Panc1 (cell line): Measurements from ENCODE around the gene ETHE1. TPM values are rescaled to one million over a fixed set of nuclear protein-coding genes. Genes with fewer than 3 reads are reported as not detected.

Experiments
- ATAC-seq: fragments of 200-7000 bp; cut with Tn5 transposase; 2 replicates; pipeline ENCODE4 v1.9.1; 2020; ENCODE audit warnings: mild to moderate bottlenecking, moderate library complexity
- BruUV-seq: library from RNA; stranded (reverse); fragments of 400-500 nt; replicated peaks from 2 replicates; lab custom pipeline; 2021; lab: Mats Ljungman, UMichigan
- CTCF ChIA-PET: fragments of 300-600 bp; sonication (Branson Sonifier 250); formaldehyde crosslinking; loops from one replicate; lab custom pipeline; 2022; ENCODE audit warnings: antibody characterized with exemption; lab: Charles Lee
- POLR2A ChIA-PET: fragments of 300-600 bp; sonication (Branson Sonifier 250); formaldehyde crosslinking; loops from one replicate; lab custom pipeline; 2022; ENCODE audit warnings: antibody characterized with exemption; lab: Charles Lee
- DNase-seq: peaks from one replicate; pipeline ENCODE4 v3.0.0-alpha.2; 2010; ENCODE audit warnings: low read depth, low spot score
- H3K27ac ChIP-seq: 2 replicates; pipeline ENCODE4 v1.5.1; 2011; ENCODE audit warnings: mild to moderate bottlenecking, low read length, inconsistent platforms
- H3K27me3 ChIP-seq: fragments of 200-500 bp; sonication (Bioruptor generic); 2 replicates; pipeline ENCODE4 v1.6.0; 2014; ENCODE audit warnings: low read length, inconsistent platforms; ENCODE audit not compliant: control insufficient read depth, insufficient read depth
- H3K36me3 ChIP-seq: fragments of 200-500 bp; sonication (Bioruptor generic); 2 replicates; pipeline ENCODE4 v1.5.1; 2014; ENCODE audit warnings: inconsistent platforms, mild to moderate bottlenecking, low read length, moderate library complexity; ENCODE audit not compliant: control insufficient read depth, insufficient read depth
- H3K4me1 ChIP-seq: 2 replicates; pipeline ENCODE4 v1.5.1; 2011; ENCODE audit warnings: inconsistent platforms, mild to moderate bottlenecking, low read length, moderate library complexity; ENCODE audit not compliant: control insufficient read depth, insufficient read depth
- H3K4me3 ChIP-seq, 2 experiments: 2 replicates each; pipeline ENCODE4 v1.5.1; 2011 to 2012; ENCODE audit warnings: low read depth in 2 of 2, low read length in 2 of 2, mild to moderate bottlenecking in 2 of 2, inconsistent platforms in 1 of 2, moderate library complexity in 1 of 2
- H3K9me3 ChIP-seq: fragments of 200-500 bp; sonication (Bioruptor generic); 2 replicates; pipeline ENCODE4 v1.5.1; 2014; ENCODE audit warnings: low read depth, mild to moderate bottlenecking, inconsistent platforms, low read length, moderate library complexity; ENCODE audit not compliant: control insufficient read depth, insufficient read depth
- POLR2AphosphoS5 ChIP-seq: IDR thresholded peaks from 2 replicates; pipeline ENCODE4 v1.6.1; 2012; ENCODE audit warnings: mild to moderate bottlenecking, low read depth, low read length, moderate library complexity
- SIN3A ChIP-seq: IDR thresholded peaks from 2 replicates; pipeline ENCODE4 v1.6.1; 2012; ENCODE audit warnings: low read depth, mild to moderate bottlenecking, low read length, moderate library complexity, borderline replicate concordance; ENCODE audit not compliant: insufficient read depth
- TCF7L2 ChIP-seq: IDR thresholded peaks from 2 replicates; pipeline ENCODE4 v1.6.1; 2011; ENCODE audit warnings: mild to moderate bottlenecking, low read depth, low read length, inconsistent platforms
- in situ Hi-C: cut with HindIII; loops from 2 replicates; pipeline ENCODE4 v1.10.0; 2016; ENCODE audit warnings: low sequenced_read_pairs, low pct_unique_long_range_greater_than_20kb
- intact Hi-C: fragments of 100-400 bp; cut with micrococcal nuclease; formaldehyde crosslinking; loops from one replicate; pipeline ENCODE4 v1.10.0; 2022; ENCODE audit not compliant: unreplicated experiment
- total RNA-seq: library from RNA; stranded (reverse); gene quantifications from one replicate; pipeline ENCODE4 v1.2.1, GENCODE V29; 2021; ENCODE audit not compliant: unreplicated experiment
- TF ChIP-seq, protein P1 (sequence below): fragments of 450-650 bp; IDR thresholded peaks from 2 replicates; pipeline ENCODE4 v1.5.1; 2017; ENCODE audit warnings: mild to moderate bottlenecking
- TF ChIP-seq, protein P2 (sequence below), 2 experiments: IDR thresholded peaks; 2 replicates each; pipeline ENCODE4 v1.6.1; 2011 to 2012; ENCODE audit warnings: low read depth in 2 of 2, control low read depth in 1 of 2, low read length in 1 of 2, mild to moderate bottlenecking in 1 of 2, moderate library complexity in 1 of 2; ENCODE audit not compliant: insufficient read depth in 1 of 2

ETHE1 gene
- total RNA-seq, 1 experiment from 2014 or later: 15.6 TPM

DNA sequence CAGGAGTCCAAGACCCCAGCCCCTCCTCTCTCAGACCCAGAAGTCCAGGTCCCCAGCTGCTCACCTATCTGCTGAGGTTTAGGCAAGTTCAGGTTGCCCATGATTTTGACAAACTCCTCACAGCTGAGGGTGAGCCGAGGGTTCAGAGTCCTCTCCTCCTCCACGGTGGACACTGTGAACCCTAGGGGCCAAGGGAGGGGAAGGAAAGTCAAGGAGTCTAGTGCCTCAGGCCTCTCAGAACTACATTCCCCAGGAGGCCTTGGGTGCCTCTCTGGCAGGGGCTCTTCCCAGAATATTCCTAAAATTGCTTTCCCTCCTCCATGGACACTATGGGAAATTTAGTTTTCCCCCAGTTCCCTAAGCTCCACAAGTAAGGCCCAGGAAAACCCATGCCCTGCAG lies 19.1 kb downstream of the ETHE1 start:
- Histone ChIP-seq H3K36me3 (no peaks in the 10 kb centered on the region), H3K4me3 (no peak overlapping the region), H3K27me3 (no peaks in the 10 kb centered on the region), H3K4me1 (no peaks in the 10 kb centered on the region), H3K9me3 (no peaks in the 10 kb centered on the region), H3K27ac (no peak overlapping the region)
- in situ Hi-C loops (no loop called here), intact Hi-C loops (no loop called here)
- POLR2A ChIA-PET: no interaction called here
- CTCF ChIA-PET: no interaction called here
- DNase-seq (no peak), ATAC-seq (no peak)
- TF ChIP-seq, protein P1, sequence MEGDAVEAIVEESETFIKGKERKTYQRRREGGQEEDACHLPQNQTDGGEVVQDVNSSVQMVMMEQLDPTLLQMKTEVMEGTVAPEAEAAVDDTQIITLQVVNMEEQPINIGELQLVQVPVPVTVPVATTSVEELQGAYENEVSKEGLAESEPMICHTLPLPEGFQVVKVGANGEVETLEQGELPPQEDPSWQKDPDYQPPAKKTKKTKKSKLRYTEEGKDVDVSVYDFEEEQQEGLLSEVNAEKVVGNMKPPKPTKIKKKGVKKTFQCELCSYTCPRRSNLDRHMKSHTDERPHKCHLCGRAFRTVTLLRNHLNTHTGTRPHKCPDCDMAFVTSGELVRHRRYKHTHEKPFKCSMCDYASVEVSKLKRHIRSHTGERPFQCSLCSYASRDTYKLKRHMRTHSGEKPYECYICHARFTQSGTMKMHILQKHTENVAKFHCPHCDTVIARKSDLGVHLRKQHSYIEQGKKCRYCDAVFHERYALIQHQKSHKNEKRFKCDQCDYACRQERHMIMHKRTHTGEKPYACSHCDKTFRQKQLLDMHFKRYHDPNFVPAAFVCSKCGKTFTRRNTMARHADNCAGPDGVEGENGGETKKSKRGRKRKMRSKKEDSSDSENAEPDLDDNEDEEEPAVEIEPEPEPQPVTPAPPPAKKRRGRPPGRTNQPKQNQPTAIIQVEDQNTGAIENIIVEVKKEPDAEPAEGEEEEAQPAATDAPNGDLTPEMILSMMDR: no peak
- TF ChIP-seq, protein P2, sequence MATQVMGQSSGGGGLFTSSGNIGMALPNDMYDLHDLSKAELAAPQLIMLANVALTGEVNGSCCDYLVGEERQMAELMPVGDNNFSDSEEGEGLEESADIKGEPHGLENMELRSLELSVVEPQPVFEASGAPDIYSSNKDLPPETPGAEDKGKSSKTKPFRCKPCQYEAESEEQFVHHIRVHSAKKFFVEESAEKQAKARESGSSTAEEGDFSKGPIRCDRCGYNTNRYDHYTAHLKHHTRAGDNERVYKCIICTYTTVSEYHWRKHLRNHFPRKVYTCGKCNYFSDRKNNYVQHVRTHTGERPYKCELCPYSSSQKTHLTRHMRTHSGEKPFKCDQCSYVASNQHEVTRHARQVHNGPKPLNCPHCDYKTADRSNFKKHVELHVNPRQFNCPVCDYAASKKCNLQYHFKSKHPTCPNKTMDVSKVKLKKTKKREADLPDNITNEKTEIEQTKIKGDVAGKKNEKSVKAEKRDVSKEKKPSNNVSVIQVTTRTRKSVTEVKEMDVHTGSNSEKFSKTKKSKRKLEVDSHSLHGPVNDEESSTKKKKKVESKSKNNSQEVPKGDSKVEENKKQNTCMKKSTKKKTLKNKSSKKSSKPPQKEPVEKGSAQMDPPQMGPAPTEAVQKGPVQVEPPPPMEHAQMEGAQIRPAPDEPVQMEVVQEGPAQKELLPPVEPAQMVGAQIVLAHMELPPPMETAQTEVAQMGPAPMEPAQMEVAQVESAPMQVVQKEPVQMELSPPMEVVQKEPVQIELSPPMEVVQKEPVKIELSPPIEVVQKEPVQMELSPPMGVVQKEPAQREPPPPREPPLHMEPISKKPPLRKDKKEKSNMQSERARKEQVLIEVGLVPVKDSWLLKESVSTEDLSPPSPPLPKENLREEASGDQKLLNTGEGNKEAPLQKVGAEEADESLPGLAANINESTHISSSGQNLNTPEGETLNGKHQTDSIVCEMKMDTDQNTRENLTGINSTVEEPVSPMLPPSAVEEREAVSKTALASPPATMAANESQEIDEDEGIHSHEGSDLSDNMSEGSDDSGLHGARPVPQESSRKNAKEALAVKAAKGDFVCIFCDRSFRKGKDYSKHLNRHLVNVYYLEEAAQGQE (IDR thresholded peaks at IDR 0.05; ENCODE audit: insufficient read depth in 1 of 2, low read depth in 2 of 2, low read length in 1 of 2): no peak
- TF ChIP-seq TCF7L2 (no peak), SIN3A (no peak), POLR2AphosphoS5 (no peak)
- no TSS peak for BruUV-seq

DNA sequence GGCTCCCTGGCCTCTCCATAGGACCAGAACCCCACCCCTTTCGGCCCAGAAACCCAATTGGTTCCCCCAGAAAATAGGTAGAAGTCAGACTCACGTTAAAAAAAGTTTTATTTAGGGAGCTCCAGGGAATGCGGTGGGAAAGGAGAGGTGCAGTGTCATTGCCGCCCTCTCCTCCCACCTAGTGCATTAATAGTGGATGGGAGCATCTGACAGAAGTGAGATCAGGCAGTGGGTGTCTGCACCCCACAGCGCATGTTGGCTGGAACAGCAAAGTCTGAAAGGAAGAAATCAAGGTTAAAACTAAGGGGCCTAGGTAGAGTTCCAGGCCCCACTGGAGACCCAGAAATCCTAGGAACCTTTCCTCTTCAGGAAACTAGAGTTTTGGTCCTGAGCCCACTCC lies 20.4 kb downstream of the ETHE1 start:
- in situ Hi-C loops (no loop called here), intact Hi-C loops (no loop called here)
- Histone ChIP-seq H3K27ac (no peak overlapping the region), H3K4me1 (no peaks in the 10 kb centered on the region), H3K9me3 (no peaks in the 10 kb centered on the region), H3K27me3 (no peaks in the 10 kb centered on the region), H3K4me3 (no peak overlapping the region), H3K36me3 (no peaks in the 10 kb centered on the region)
- no TSS peak for BruUV-seq
- POLR2A ChIA-PET: no interaction called here
- no peak for DNase-seq
- no peak for ATAC-seq
- TF ChIP-seq TCF7L2 (no peak), SIN3A (no peak)
- TF ChIP-seq, protein P2 (IDR thresholded peaks at IDR 0.05; ENCODE audit: insufficient read depth in 1 of 2, low read depth in 2 of 2, low read length in 1 of 2): no peak
- TF ChIP-seq, protein P1: no peak
- CTCF ChIA-PET: no interaction called here
